Measurements from ENCODE around the gene RPGRIP1.
A peak's percentile ranks its signal among the peaks of the same experiment; 100 is the strongest.

- TF ChIP-seq, protein P1, sequence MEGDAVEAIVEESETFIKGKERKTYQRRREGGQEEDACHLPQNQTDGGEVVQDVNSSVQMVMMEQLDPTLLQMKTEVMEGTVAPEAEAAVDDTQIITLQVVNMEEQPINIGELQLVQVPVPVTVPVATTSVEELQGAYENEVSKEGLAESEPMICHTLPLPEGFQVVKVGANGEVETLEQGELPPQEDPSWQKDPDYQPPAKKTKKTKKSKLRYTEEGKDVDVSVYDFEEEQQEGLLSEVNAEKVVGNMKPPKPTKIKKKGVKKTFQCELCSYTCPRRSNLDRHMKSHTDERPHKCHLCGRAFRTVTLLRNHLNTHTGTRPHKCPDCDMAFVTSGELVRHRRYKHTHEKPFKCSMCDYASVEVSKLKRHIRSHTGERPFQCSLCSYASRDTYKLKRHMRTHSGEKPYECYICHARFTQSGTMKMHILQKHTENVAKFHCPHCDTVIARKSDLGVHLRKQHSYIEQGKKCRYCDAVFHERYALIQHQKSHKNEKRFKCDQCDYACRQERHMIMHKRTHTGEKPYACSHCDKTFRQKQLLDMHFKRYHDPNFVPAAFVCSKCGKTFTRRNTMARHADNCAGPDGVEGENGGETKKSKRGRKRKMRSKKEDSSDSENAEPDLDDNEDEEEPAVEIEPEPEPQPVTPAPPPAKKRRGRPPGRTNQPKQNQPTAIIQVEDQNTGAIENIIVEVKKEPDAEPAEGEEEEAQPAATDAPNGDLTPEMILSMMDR (IDR thresholded peaks at IDR 0.05) = peak in 1 of 4 experiments; percentile 11
- TF ChIP-seq POLR2A (IDR thresholded peaks at IDR 0.05) = no peak
Measured at GRCh38 chr14:21233457-21234076, 46.3 kb upstream of the RPGRIP1 start.

All from prostate gland (tissue), 2 donors.